WERI-Rb-1 (cell line): ENCODE data around the gene RBMS3.

Experiments used
- DNase-seq: peaks from one replicate; pipeline ENCODE4 v3.0.0-alpha.2; 2020
- H3K27ac ChIP-seq: fragments of 250-450 bp; sonication (Bioruptor Pico); 2 replicates; pipeline ENCODE4 v1.5.1; 2020; ENCODE audit warnings: mild to moderate bottlenecking, moderate library complexity
- H3K27me3 ChIP-seq: fragments of 250-450 bp; sonication (Bioruptor Pico); 2 replicates; pipeline ENCODE4 v1.5.1; 2021; ENCODE audit warnings: mild to moderate bottlenecking, low read depth, moderate library complexity; ENCODE audit not compliant: insufficient read depth, severe bottlenecking
- H3K36me3 ChIP-seq: fragments of 250-450 bp; sonication (Bioruptor Pico); 2 replicates; pipeline ENCODE4 v1.5.1; 2020; ENCODE audit warnings: mild to moderate bottlenecking, moderate library complexity
- H3K4me3 ChIP-seq: 2 replicates; pipeline ENCODE4 v1.5.1; 2011; ENCODE audit warnings: low read depth, mild to moderate bottlenecking, control low read depth, low read length
- H3K9me3 ChIP-seq: fragments of 250-450 bp; sonication (Bioruptor Pico); 2 replicates; pipeline ENCODE4 v1.5.1; 2021; ENCODE audit warnings: mild to moderate bottlenecking, moderate library complexity; ENCODE audit not compliant: severe bottlenecking
- TF ChIP-seq, protein P1 (sequence below): IDR thresholded peaks from 2 replicates; pipeline ENCODE4 v1.5.1; 2011; ENCODE audit warnings: low read depth, mild to moderate bottlenecking, control low read depth, inconsistent platforms, low read length

The RBMS3 gene

DNA sequence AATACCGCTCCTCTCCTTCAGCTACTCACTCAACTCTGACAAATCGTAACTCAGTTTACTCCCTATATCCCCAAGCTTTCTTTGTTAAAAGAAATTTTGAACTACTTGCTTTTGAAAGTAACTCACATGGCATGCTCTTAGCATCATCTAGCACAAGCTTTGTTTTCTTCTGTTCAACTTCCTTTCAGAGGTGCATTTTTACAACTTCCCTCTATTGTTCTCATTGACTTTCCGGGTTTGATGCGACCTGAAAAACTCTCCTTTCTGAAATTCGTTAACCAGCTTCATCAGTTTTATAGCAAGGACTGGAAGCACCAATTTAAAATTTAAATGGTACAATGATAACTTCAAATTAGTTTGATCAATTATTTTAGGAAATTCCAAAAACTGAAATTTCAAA lies 696.0 kb downstream of the RBMS3 start:
- DNase-seq, result no peak
- no peak overlapping the region for H3K27ac ChIP-seq
- no peaks in the 10 kb centered on the region for H3K36me3 ChIP-seq
- no peaks in the 10 kb centered on the region for H3K9me3 ChIP-seq
- TF ChIP-seq, protein P1, sequence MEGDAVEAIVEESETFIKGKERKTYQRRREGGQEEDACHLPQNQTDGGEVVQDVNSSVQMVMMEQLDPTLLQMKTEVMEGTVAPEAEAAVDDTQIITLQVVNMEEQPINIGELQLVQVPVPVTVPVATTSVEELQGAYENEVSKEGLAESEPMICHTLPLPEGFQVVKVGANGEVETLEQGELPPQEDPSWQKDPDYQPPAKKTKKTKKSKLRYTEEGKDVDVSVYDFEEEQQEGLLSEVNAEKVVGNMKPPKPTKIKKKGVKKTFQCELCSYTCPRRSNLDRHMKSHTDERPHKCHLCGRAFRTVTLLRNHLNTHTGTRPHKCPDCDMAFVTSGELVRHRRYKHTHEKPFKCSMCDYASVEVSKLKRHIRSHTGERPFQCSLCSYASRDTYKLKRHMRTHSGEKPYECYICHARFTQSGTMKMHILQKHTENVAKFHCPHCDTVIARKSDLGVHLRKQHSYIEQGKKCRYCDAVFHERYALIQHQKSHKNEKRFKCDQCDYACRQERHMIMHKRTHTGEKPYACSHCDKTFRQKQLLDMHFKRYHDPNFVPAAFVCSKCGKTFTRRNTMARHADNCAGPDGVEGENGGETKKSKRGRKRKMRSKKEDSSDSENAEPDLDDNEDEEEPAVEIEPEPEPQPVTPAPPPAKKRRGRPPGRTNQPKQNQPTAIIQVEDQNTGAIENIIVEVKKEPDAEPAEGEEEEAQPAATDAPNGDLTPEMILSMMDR, result no peak
- no peaks in the 10 kb centered on the region for H3K27me3 ChIP-seq
- no peak overlapping the region for H3K4me3 ChIP-seq

DNA sequence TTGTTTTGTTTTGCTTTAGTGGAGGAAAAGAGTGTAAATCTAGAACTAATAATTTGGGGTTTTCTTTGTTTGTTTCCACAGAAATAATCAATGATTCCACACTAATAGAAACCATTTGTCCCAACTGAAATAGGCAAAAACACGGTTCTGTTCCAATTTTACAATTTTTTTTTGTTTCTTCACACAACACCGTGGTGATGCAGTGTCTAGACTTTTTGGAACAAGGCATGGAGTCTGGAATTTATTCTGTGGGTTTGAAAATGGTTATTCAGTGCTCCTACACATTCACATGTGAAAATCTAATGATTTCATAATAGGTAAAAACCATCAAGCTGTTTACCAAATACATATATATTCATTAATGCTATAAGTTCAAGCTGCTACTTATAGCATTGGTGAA lies 696.5 kb downstream of the RBMS3 start:
- H3K27me3 ChIP-seq, result no peaks in the 10 kb centered on the region
- no peaks in the 10 kb centered on the region for H3K9me3 ChIP-seq
- H3K27ac ChIP-seq, result no peak overlapping the region
- H3K4me3 ChIP-seq, result no peak overlapping the region
- no peaks in the 10 kb centered on the region for H3K36me3 ChIP-seq
- DNase-seq, result no peak
- TF ChIP-seq, protein P1, result no peak

DNA sequence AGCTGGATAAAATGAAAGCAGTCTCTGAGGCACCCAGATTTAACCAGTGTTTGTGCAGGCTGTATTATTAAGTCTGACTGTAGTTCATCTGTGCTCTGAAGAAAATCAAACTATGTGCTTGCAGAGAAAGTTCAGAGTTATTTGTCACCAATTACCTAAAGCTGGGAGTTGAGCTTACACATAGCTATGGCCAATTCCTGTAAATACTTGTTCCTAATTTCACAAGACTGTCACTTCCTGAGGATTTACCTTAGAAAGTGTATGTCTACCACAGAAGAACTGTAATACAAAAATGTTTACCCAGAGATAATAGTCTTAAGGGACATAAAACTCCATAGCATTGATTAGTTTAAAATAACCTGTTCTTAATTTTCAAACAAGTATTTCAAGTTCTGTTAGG lies 697.2 kb downstream of the RBMS3 start:
- no peaks in the 10 kb centered on the region for H3K27me3 ChIP-seq
- TF ChIP-seq, protein P1, result no peak
- no peak overlapping the region for H3K27ac ChIP-seq
- no peaks in the 10 kb centered on the region for H3K36me3 ChIP-seq
- DNase-seq, result no peak
- H3K9me3 ChIP-seq, result no peaks in the 10 kb centered on the region
- no peak overlapping the region for H3K4me3 ChIP-seq

DNA sequence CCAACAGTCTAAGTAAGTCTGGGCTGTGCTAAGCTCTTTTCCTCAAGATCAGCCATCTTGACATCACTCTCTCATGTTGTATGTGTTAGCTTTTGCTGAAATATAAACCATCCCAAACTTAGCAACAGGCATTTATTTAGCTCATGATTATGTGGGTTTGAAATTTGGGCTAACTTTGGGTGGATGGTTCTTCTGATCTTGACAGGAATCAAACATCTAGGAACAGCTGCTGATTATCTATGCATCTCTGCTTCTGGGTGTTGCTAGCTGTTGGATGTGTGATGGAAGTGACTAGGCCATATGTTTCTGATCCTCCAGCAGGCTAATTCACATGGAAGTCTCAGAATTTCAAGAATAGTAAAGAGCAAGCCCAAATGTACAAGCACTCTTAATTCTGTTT lies 710.3 kb downstream of the RBMS3 start:
- DNase-seq, result no peak
- no peaks in the 10 kb centered on the region for H3K9me3 ChIP-seq
- TF ChIP-seq, protein P1, result no peak
- no peaks in the 10 kb centered on the region for H3K36me3 ChIP-seq
- H3K27ac ChIP-seq, result no peak overlapping the region
- no peak overlapping the region for H3K4me3 ChIP-seq
- H3K27me3 ChIP-seq, result no peaks in the 10 kb centered on the region

DNA sequence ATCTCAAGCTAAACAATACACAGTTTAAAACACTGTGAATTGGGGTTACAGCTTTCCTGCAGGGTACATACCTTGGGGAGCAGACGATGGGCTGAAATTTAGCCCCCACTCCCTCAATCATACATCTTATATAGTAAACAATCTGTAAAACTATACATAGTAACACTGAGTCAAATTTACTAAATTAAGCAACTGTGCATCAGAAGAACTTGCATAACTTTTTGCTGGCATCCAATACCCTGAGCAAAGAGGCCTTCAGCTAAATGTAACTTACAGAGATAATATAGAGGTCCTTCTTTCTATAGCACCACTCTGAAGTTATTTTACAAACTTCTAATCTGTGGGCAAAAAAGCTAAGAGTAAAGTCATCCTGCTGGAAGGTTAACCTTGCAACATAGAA lies 721.9 kb downstream of the RBMS3 start:
- TF ChIP-seq, protein P1, result no peak
- DNase-seq, result no peak
- no peaks in the 10 kb centered on the region for H3K36me3 ChIP-seq

DNA sequence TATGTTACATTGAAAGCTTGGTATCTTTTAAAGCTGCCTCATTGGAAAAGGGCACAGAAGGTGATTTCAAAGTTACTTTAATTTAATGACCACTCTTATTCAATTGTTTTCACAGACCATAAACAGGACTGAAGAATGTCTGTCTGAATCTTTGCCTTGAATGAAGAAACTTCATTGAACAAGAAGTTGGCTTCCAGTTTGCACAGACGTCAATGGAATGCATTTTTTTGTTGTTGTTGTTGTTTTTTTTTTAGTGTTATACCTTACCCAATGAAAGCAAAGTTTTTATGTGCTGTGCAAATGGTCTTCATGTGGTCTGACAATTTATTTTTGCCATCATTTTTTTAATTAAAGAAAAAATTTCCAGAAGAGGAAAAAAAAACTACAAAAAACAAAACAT lies 722.9 kb downstream of the RBMS3 start:
- DNase-seq, result no peak
- no peaks in the 10 kb centered on the region for H3K9me3 ChIP-seq
- TF ChIP-seq, protein P1, result no peak
- H3K27ac ChIP-seq, result no peak overlapping the region
- no peaks in the 10 kb centered on the region for H3K27me3 ChIP-seq
- no peak overlapping the region for H3K4me3 ChIP-seq
- H3K36me3 ChIP-seq, result no peaks in the 10 kb centered on the region

More for the DNA sequence above, 721.9 kb downstream of the RBMS3 start:
- Histone ChIP-seq H3K27me3 (no peaks in the 10 kb centered on the region), H3K27ac (no peak overlapping the region), H3K9me3 (no peaks in the 10 kb centered on the region), H3K4me3 (no peak overlapping the region)
